Body of pancreas (tissue), 4 donors: Measurements from ENCODE around the gene PTGDR.

ENCODE experiments used
- POLR2A ChIP-seq, 3 donors: fragments of 450-650 bp; IDR thresholded peaks; one replicate each; pipeline ENCODE4 v1.6.1; 2016; ENCODE audit warnings: antibody characterized with exemption in 3 of 3, mild to moderate bottlenecking in 2 of 3
- TF ChIP-seq, protein P1 (sequence below), 7 experiments: fragments of 450-650 bp in 4 of 7; fragments of 200-600 bp in 3 of 7; sonication (generic) in 3 of 7; IDR thresholded peaks; one replicate each; pipeline ENCODE4 v1.5.1; 2016 to 2019; ENCODE audit warnings: antibody characterized with exemption in 7 of 7

DNA sequence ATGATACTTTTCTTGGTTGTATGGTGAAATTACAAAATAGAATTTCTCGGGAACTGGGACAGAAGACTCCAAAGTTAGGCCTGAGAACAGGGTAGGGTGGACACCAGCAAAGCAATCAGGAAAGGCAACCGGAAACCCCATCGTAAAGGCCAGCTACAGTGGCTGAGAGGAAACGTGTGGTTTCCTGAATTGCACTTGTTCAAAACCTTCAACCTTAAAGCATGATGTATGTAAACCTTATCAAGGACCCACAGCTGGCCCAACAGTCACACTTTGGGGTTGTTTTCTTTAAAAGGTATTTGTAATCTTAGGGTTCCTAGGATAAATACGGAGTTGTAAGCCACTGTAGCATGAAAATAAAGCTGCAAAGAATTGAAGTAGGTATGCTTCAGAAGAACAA is 2.2 kb upstream of the PTGDR start:
- TF ChIP-seq, protein P1, sequence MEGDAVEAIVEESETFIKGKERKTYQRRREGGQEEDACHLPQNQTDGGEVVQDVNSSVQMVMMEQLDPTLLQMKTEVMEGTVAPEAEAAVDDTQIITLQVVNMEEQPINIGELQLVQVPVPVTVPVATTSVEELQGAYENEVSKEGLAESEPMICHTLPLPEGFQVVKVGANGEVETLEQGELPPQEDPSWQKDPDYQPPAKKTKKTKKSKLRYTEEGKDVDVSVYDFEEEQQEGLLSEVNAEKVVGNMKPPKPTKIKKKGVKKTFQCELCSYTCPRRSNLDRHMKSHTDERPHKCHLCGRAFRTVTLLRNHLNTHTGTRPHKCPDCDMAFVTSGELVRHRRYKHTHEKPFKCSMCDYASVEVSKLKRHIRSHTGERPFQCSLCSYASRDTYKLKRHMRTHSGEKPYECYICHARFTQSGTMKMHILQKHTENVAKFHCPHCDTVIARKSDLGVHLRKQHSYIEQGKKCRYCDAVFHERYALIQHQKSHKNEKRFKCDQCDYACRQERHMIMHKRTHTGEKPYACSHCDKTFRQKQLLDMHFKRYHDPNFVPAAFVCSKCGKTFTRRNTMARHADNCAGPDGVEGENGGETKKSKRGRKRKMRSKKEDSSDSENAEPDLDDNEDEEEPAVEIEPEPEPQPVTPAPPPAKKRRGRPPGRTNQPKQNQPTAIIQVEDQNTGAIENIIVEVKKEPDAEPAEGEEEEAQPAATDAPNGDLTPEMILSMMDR (IDR thresholded peaks at IDR 0.05) = no peak
- TF ChIP-seq POLR2A (IDR thresholded peaks at IDR 0.05) = no peak
